Keratinocyte (primary cell): Measurements from ENCODE around the gene OLFM3. TPM values are rescaled to one million over a fixed set of nuclear protein-coding genes. Genes with fewer than 3 reads are reported as not detected.

Experiments
- DNase-seq: peaks from one replicate; pipeline ENCODE4 v3.0.0-alpha.2; 2011; ENCODE audit warnings: low read depth, missing footprints, low spot score
- FAIRE-seq: peaks from 2 replicates; lab custom pipeline; 2011; peaks lifted over from hg19 to GRCh38; lab: Jason Lieb, UNC
- H2AFZ ChIP-seq: 2 replicates; pipeline ENCODE4 v1.6.0; 2012; ENCODE audit warnings: low read length, control low read depth, inconsistent platforms; ENCODE audit not compliant: control insufficient read depth
- H3K27ac ChIP-seq: 2 replicates; pipeline ENCODE4 v1.5.1; 2011; ENCODE audit warnings: low read length; ENCODE audit not compliant: control insufficient read depth, insufficient read depth
- H3K27me3 ChIP-seq: 3 replicates; pipeline ENCODE4 v1.6.0; 2011; ENCODE audit warnings: low read length; ENCODE audit not compliant: control insufficient read depth, insufficient read depth; ENCODE audit errors: extremely low read depth
- H3K36me3 ChIP-seq, 2 experiments: 2 replicates in 1 of 2; 3 replicates in 1 of 2; pipeline ENCODE4 v1.5.1; 2011; ENCODE audit warnings: low read length in 2 of 2, mild to moderate bottlenecking in 1 of 2; ENCODE audit not compliant: control insufficient read depth in 2 of 2, insufficient read depth in 2 of 2; ENCODE audit errors: extremely low read depth in 1 of 2
- H3K4me1 ChIP-seq: 3 replicates; pipeline ENCODE4 v1.5.1; 2011; ENCODE audit warnings: low read length; ENCODE audit not compliant: control insufficient read depth, insufficient read depth; ENCODE audit errors: extremely low read depth
- H3K4me2 ChIP-seq: 3 replicates; pipeline ENCODE4 v1.6.0; 2011; ENCODE audit warnings: low read depth, low read length; ENCODE audit not compliant: control insufficient read depth, insufficient read depth; ENCODE audit errors: extremely low read depth
- H3K4me3 ChIP-seq, 3 experiments: fragments of 200-600 bp in 1 of 3; sonication (generic) in 1 of 3; 2 replicates in 2 of 3; 3 replicates in 1 of 3; pipeline ENCODE4 v1.5.1; 2011 to 2016; ENCODE audit warnings: low read length in 3 of 3, mild to moderate bottlenecking in 3 of 3, control low read depth in 2 of 3, inconsistent platforms in 1 of 3, low read depth in 1 of 3, mixed read lengths in 1 of 3, mixed run types in 1 of 3, moderate library complexity in 1 of 3; ENCODE audit not compliant: control insufficient read depth in 2 of 3, insufficient read depth in 2 of 3; ENCODE audit errors: extremely low read depth in 1 of 3
- H3K79me2 ChIP-seq: 2 replicates; pipeline ENCODE4 v1.6.0; 2012; ENCODE audit warnings: low read length; ENCODE audit not compliant: control insufficient read depth, insufficient read depth
- H3K9ac ChIP-seq: 3 replicates; pipeline ENCODE4 v1.6.0; 2011; ENCODE audit warnings: low read length; ENCODE audit not compliant: control insufficient read depth, insufficient read depth; ENCODE audit errors: extremely low read depth
- H3K9me1 ChIP-seq: 3 replicates; pipeline ENCODE4 v1.6.0; 2011; ENCODE audit warnings: low read length; ENCODE audit not compliant: control insufficient read depth, insufficient read depth; ENCODE audit errors: extremely low read depth
- H3K9me3 ChIP-seq: 2 replicates; pipeline ENCODE4 v1.5.1; 2012; ENCODE audit warnings: low read depth, low read length; ENCODE audit not compliant: control insufficient read depth
- H4K20me1 ChIP-seq: 3 replicates; pipeline ENCODE4 v1.6.0; 2011; ENCODE audit warnings: low read length; ENCODE audit not compliant: control insufficient read depth, insufficient read depth; ENCODE audit errors: extremely low read depth
- CTCF ChIP-seq, 3 experiments: IDR thresholded peaks in 1 of 3; conservative IDR thresholded peaks in 1 of 3; optimal IDR thresholded peaks in 1 of 3; 2 replicates in 2 of 3; 3 replicates in 1 of 3; pipeline versions ENCODE3 to v1.5.1; 2011; ENCODE audit warnings: low read length in 3 of 3, mild to moderate bottlenecking in 3 of 3, moderate library complexity in 2 of 3, control low read depth in 1 of 3, inconsistent platforms in 1 of 3; ENCODE audit not compliant: insufficient read depth in 2 of 3; ENCODE audit errors: extremely low read depth in 1 of 3
- EZH2 ChIP-seq: IDR thresholded peaks from one replicate; pipeline ENCODE4 v1.6.1; 2012; ENCODE audit warnings: inconsistent platforms, mild to moderate bottlenecking, low read length, moderate library complexity
- dilution Hi-C: fragments of 300-500 bp; cut with MboI; formaldehyde crosslinking; loops from one replicate; pipeline ENCODE4 v1.7.0; 2020; ENCODE audit warnings: low sequenced_read_pairs; ENCODE audit not compliant: extremely low pct_ligation_motif_present
- polyA plus RNA-seq, 5 experiments: library from polyadenylated mRNA; depleted of rRNA in 3 of 5; stranded (reverse) in 3 of 5; stranded (forward) in 1 of 5; unstranded in 1 of 5; fragments of >200 nt; gene quantifications; 1 replicate in 1 of 5; 2 replicates in 3 of 5; 3 replicates in 1 of 5; pipeline versions ENCODE4 v1.2.1 to v1.2.3, GENCODE V29; 2011 to 2012; ENCODE audit warnings: missing spikeins in 2 of 5, low read depth in 1 of 5, low replicate concordance in 1 of 5

OLFM3 gene
- polyA plus RNA-seq, 1 donor (not counting 4 experiments of a cell fraction or from before 2014, with no cell fraction given), result not detected

GRCh38 chr1:101977266-101977665 is 19.5 kb downstream of the OLFM3 start:
- TF ChIP-seq EZH2, result no peak
- no peak for TF ChIP-seq CTCF (optimal IDR thresholded peaks at IDR 0.05 in 1 of 3, IDR thresholded peaks at IDR 0.05 in 1 of 3, conservative IDR thresholded peaks at IDR 0.05 in 1 of 3; ENCODE audit: extremely low read depth in 1 of 3, insufficient read depth in 2 of 3, low read length in 3 of 3)

GRCh38 chr1:101976161-101976560 is 20.6 kb downstream of the OLFM3 start:
- H3K9me3 ChIP-seq, result no peaks in the 10 kb centered on the region
- dilution Hi-C loops, result no loop called here
- H3K79me2 ChIP-seq, result no peaks in the 10 kb centered on the region
- H3K27me3 ChIP-seq, result no peaks in the 10 kb centered on the region
- H3K4me1 ChIP-seq, result no peaks in the 10 kb centered on the region
- no peak overlapping the region for H2AFZ ChIP-seq
- H3K4me3 ChIP-seq, result no peak overlapping the region
- H3K27ac ChIP-seq, result no peak overlapping the region
- H4K20me1 ChIP-seq, result no peaks in the 10 kb centered on the region
- no peaks in the 10 kb centered on the region for H3K36me3 ChIP-seq
- FAIRE-seq, result no peak
- DNase-seq, result no peak
- no peak overlapping the region for H3K9ac ChIP-seq
- TF ChIP-seq CTCF (optimal IDR thresholded peaks at IDR 0.05 in 1 of 3, IDR thresholded peaks at IDR 0.05 in 1 of 3, conservative IDR thresholded peaks at IDR 0.05 in 1 of 3; ENCODE audit: extremely low read depth in 1 of 3, insufficient read depth in 2 of 3, low read length in 3 of 3) (no peak), EZH2 (no peak)
- no peaks in the 10 kb centered on the region for H3K9me1 ChIP-seq
- no peak overlapping the region for H3K4me2 ChIP-seq

More at GRCh38 chr1:101977266-101977665, 19.5 kb downstream of the OLFM3 start:
- Histone ChIP-seq H3K9ac (no peak overlapping the region), H3K4me1 (no peaks in the 10 kb centered on the region), H3K27ac (no peak overlapping the region), H3K36me3 (no peaks in the 10 kb centered on the region), H3K4me3 (no peak overlapping the region), H4K20me1 (no peaks in the 10 kb centered on the region), H3K79me2 (no peaks in the 10 kb centered on the region), H3K9me3 (no peaks in the 10 kb centered on the region), H2AFZ (no peak overlapping the region), H3K9me1 (no peaks in the 10 kb centered on the region), H3K4me2 (no peak overlapping the region), H3K27me3 (no peaks in the 10 kb centered on the region)
- no peak for DNase-seq
- dilution Hi-C loops, result no loop called here
- FAIRE-seq, result no peak
